NCI-H524 (cell line): ENCODE measurements around the gene HMX2.

Experiments
- DNase-seq, 2 experiments: peaks; one replicate each; lab custom pipeline; 2025; lab: John Stamatoyannopoulos, UW

Gene HMX2

GRCh38 chr10:123139165-123139520 is 8.8 kb upstream of the HMX2 start:
- no peak for DNase-seq

DNA sequence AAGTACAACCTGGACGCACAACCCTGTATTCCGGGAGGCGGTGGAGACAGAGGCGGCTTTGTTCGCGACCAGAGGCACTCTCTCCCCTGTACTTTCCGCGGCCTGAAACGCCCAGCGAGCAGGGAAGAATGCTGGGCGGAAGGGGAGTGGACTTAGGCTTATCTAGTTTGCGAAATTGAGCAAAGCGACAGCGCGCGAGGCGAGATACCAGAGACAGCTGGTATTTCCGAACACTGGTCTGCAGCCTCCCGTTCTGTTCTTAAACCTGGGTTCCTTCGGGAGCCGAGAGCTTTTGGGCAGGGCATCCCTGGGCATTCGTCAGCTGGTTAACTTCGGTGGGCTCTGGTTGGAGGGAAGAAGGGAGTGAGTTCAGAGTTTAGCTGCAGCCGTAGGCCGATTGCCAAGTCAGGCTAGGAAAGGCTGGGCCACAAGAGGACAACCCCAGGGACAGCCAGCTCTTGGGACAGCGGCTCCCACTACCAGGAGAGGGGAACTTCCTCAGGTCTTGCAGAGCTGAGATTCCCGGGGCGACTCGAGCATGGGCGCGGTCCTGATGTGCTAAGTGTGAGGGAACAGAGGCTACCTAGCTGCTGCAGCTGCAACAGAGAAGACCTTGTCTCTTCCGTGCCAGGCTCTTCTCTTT is 8.3 kb upstream of the HMX2 start:
- no peak for DNase-seq

- DNase-seq: no peak
These were observed 7.6 kb upstream of the HMX2 start for GRCh38 chr10:123140164-123140982.

GRCh38 chr10:123140983-123141390 is 6.9 kb upstream of the HMX2 start:
- no peak for DNase-seq

GRCh38 chr10:123141791-123142700 is 5.9 kb upstream of the HMX2 start:
- no peak for DNase-seq

DNA sequence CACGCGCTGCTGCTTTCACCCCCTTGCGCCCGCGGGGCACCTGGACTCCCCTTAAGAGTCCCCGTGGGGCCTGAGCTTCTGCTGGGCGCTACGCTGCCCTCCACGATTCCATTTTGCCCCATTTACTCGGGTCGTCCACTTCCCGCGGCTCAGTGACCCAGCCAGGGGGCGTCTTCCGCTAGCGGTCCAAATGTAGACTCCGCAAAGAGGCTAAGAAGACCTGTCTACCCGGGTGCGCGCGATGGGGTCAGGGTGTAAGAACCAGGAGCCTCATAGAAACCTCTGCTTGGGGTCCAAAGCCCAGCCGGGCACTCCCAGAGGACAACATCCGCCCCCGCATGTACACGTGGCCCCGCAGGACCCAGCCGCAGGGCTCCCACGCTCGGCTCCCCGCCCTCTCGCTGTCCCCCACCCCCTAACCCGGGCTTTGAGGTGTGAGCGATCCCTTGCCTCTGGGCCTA is 5.2 kb upstream of the HMX2 start:
- no peak for DNase-seq

DNA sequence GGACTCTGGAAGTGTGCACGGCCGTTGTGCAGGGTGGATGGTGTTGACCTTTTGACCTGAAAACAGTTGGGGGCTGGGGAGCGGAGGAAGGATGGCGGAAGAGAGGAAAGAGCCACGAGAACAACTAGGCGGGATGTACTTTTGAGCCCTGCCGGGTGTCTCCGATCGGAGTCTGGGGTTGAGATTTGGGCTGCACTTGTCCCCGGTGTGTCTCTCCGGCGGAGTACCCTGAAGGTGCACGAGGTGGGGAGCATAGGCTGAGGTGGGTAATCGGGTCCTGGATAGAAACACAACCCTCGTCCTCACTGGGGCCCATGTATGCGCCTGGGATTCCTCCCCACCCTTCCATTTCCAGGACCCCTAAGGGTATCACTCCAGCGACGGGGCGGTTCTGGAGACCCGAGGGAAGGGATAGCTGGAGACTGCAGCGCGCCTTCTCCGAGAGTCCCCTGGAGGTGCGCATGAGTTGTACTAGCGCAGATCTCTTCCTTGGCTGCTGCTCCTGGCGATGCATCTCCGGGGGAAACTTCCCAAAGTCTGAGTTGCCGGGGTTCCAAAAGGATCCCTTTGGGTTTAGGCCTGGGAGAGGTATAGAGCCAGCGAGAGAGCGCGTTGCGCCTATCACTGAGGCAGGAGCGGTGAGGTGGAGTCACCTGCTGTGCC is 4.6 kb upstream of the HMX2 start:
- no peak for DNase-seq

- DNase-seq: no peak
These were observed 4.1 kb upstream of the HMX2 start for GRCh38 chr10:123143825-123144168.

DNA sequence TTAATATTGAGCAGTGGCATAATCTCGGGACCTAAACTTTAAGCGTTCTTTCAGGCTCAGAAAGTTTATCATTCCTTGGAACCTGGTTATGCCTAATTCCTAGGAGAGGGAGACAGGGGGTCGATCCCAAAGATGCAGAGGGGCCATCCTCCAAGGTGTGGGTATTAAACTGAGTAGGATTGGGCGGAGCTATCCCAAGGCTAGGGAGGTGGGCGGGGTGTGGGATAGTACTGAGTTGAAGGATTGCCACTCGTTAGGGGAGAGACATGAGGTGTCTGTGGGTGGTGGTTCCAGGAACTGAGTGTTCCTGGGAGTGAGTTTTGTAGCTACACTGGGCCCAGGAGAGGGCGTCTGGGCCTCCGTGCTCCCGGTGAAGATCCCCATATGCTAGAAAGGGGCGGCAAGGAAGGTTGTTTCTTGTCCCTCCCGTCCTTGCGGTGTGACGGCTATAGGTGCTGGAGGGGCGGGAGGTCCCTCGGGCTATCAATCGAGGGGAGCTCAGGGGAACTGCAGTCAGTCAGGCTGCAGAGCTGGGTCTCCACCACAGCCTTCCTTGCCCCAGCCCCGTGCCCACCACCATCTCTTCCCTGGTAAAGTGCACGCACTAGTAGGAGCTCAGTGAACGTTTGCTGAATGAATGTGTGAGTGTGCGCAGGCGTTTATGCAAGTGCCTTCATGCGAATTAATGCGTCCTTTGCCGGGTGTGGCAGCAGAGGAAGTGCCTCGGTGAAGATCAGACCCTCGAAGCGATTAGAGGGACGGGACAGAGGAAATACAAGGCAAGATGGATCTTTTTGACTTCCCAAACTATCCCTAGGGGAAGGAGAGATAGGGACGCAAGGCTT is 3.0 kb upstream of the HMX2 start:
- no peak for DNase-seq

- DNase-seq: no peak
These were observed 2.4 kb upstream of the HMX2 start for GRCh38 chr10:123145542-123146012.

DNA sequence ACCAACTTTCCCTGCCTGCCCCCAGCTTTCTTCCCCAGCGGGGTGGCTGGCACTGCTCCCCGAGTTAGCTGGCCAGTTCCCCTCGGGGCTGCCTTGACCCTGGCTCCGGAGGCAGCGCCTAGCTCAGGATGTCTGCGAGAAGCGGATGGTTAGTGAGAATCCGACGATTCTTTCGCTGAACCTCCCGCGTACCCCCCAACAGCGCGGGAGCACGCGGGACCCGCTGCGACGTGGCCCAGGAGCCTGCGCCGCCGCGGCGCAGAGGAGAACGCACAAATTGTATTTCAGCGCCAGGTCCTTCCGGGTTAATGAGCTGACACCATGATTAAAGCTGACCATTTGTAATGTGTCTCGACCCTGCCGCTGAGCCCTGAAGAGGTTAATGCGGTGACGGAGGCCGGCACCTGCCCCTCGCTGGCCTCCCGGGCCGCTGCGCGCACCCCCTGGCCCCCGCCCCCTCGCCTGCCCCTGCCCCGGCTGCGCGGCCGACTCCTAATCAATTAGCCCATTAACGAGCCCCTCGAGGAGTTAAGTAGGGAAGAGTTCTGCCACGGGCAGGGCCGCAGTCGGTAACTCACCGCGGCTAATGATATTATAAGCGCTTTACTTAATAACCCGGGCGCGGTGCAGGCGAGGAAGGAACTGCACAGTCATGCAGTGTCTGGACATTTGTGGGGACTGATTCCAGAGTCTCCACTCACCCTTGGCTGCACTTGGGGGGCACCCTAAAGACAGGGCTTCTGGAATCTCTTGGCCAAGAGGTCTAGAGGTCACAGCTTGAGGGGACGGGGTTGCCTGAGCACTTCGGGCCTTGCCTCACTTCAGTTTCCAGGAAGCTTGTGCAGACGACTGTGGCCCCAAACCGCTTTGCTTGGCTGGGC is 1.7 kb upstream of the HMX2 start:
- DNase-seq: no peak

- DNase-seq: no peak
These were observed 872 bp upstream of the HMX2 start for GRCh38 chr10:123146894-123147634.

- peak in 1 of 2 experiments; percentile 14 for DNase-seq
These were observed 652 bp downstream of the HMX2 start for GRCh38 chr10:123148414-123149161.

DNA sequence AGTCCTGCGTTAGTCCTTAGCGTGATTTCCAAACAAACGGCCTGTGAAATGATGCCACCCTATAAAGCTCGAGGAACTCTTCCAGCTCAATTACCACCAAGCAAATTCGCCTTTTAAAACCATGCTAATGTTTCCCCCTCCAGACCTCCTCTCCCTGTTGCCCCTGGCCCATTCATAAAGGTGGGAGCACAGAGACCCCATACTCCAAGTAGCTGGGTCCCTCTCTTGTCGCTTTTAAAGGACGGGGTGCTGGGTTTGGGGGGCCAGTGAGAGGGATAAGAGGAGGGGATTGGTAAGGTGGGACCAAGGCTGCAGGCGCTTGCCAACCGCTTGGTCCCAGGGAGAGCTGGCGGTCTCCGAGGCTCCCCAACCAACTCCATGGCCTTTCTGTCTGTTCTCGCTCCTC is 1.2 kb downstream of the HMX2 start:
- DNase-seq: no peak

- DNase-seq: no peak
These were observed 1.8 kb downstream of the HMX2 start for GRCh38 chr10:123149568-123150270.

GRCh38 chr10:123150271-123150985 is 2.5 kb downstream of the HMX2 start:
- no peak for DNase-seq
